Suprapubic skin (tissue), 4 donors: ENCODE measurements around the gene DNAJB14. TPM values are rescaled to one million over a fixed set of nuclear protein-coding genes. Genes with fewer than 3 reads are reported as not detected.

Experiments
- DNase-seq, 2 donors: peaks; one replicate each; pipeline ENCODE4 v3.0.0-alpha.2; 2019; ENCODE audit warnings: low spot score in 2 of 2
- H3K27ac ChIP-seq: fragments of 200-600 bp; sonication (generic); one replicate; pipeline ENCODE4 v1.5.1; 2019
- H3K27me3 ChIP-seq: fragments of 200-600 bp; sonication (generic); one replicate; pipeline ENCODE4 v1.5.1; 2019
- H3K36me3 ChIP-seq: fragments of 200-600 bp; sonication (generic); one replicate; pipeline ENCODE4 v1.5.1; 2019
- H3K4me1 ChIP-seq: fragments of 200-600 bp; sonication (generic); one replicate; pipeline ENCODE4 v1.5.1; 2019
- H3K4me3 ChIP-seq: fragments of 200-600 bp; sonication (generic); one replicate; pipeline ENCODE4 v1.5.1; 2019; ENCODE audit warnings: mild to moderate bottlenecking
- H3K9me3 ChIP-seq: fragments of 200-600 bp; sonication (generic); one replicate; pipeline ENCODE4 v1.5.1; 2019
- CTCF ChIP-seq, 2 donors: fragments of 200-600 bp in 1 of 2; fragments of 450-650 bp in 1 of 2; sonication (generic) in 1 of 2; IDR thresholded peaks; one replicate each; pipeline ENCODE4 v1.5.1; 2016 to 2019; ENCODE audit warnings: antibody characterized with exemption in 2 of 2, mild to moderate bottlenecking in 1 of 2, moderate library complexity in 1 of 2
- EP300 ChIP-seq: sonication (generic); formaldehyde crosslinking; IDR thresholded peaks from one replicate; pipeline ENCODE4 v1.6.1; 2017; ENCODE audit warnings: antibody characterized with exemption
- POLR2A ChIP-seq, 2 donors: fragments of 450-650 bp; IDR thresholded peaks; one replicate each; pipeline ENCODE4 v1.6.1; 2017; ENCODE audit warnings: antibody characterized with exemption in 2 of 2, mild to moderate bottlenecking in 2 of 2, moderate library complexity in 2 of 2
- POLR2AphosphoS5 ChIP-seq, 3 donors: sonication (generic); formaldehyde crosslinking; IDR thresholded peaks; one replicate each; pipeline ENCODE4 v1.6.1; 2017; ENCODE audit warnings: antibody characterized with exemption in 3 of 3
- WGBS: methylation state at CpG from one replicate; pipeline ENCODE4 v1.1.5; 2018; 5-methylcytosine and 5-hydroxymethylcytosine counted together
- total RNA-seq, 4 donors: library from RNA; depleted of rRNA; stranded (reverse); fragments of >200 nt; gene quantifications; one replicate each; pipeline ENCODE4 v1.1.0, GENCODE V29; 2016

The DNAJB14 gene
- total RNA-seq, 4 donors from 2014 or later = 19.4 to 30.9 (median 19.8) TPM

DNA sequence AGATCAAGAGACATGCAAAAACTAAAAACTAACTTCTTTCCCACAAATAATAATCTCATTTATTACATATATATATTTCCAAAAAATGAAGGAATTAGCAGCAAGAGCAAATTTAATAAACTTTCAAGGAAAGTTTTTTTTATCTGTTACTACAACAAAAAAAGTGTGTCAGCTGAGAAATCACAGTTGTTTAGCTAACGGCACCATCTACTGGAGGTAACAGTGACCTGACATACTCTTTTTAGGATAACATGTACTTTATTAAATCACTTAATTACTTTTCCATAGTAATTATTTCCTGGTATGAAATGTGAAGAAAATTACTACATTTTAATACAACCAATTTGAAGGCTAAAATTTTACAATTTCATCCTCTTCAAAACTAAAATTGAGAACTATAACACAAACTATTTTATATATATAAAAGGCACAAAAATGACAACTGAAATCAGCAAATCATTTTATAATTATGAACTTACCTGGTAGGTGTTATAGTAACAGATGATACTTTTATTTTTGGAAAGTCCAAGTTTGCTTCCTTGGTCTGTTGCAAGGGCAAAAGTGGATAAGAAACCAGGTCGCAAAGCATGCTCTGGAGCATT lies 61.3 kb downstream of the DNAJB14 start:
- Histone ChIP-seq H3K9me3 (no peaks in the 10 kb centered on the region), H3K27me3 (no peaks in the 10 kb centered on the region), H3K4me3 (no peak overlapping the region), H3K36me3 (peaks cover 47% of the 10 kb centered on the region), H3K27ac (no peak overlapping the region), H3K4me1 (no peaks in the 10 kb centered on the region)
- TF ChIP-seq POLR2A (IDR thresholded peaks at IDR 0.05) (no peak), CTCF (IDR thresholded peaks at IDR 0.05) (peak in 1 of 2 donors; percentile 6)
- 73% methylated on average over 2 of the region's 2 CpGs for WGBS
- DNase-seq = no peak

DNA sequence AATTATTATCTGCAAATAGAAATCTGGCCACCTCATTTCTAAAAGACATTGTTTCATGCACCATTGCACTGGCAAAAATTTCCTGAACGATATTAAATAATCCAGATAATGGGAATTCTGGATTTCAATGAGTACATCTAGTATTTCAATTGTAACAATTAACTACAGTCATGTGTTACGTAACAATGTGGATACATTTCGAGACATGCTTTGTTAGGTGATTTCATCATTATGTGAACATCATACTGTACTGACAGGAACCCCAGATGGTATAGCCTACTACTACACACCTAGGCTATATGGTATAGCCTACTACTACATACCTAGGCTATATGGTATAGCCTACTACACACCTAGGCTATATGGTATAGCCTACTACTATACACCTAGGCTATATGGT lies 67.0 kb downstream of the DNAJB14 start:
- 84% methylated on average over 3 of the region's 3 CpGs for WGBS
- H3K4me1 ChIP-seq = no peaks in the 10 kb centered on the region
- no peak overlapping the region for H3K4me3 ChIP-seq
- no peak for DNase-seq
- no peaks in the 10 kb centered on the region for H3K27me3 ChIP-seq
- TF ChIP-seq CTCF (IDR thresholded peaks at IDR 0.05) = no peak
- no peak for TF ChIP-seq POLR2A (IDR thresholded peaks at IDR 0.05)
- no peak for TF ChIP-seq EP300
- TF ChIP-seq POLR2AphosphoS5 (IDR thresholded peaks at IDR 0.05) = no peak
- H3K27ac ChIP-seq = no peak overlapping the region
- peaks cover 58% of the 10 kb centered on the region for H3K36me3 ChIP-seq
- no peaks in the 10 kb centered on the region for H3K9me3 ChIP-seq

DNA sequence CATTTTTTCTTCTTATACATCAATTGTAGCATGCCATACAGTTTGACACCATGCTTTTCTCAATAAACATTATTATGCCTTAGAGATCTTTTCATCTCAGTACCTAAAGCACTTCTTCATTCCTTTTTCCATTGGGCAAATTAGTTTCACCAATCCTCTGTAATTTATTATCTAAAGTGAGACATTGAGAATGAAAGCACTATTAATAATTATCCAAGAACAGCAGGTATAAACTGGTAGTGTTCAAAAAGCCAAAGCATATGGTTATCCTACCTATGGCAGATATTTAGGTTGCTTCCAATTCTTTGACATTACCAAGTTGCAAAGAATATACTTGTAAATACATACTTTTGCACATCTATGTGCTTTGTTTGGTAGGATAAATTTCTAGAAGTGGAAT lies 67.8 kb downstream of the DNAJB14 start:
- no peak overlapping the region for H3K27ac ChIP-seq
- no peaks in the 10 kb centered on the region for H3K27me3 ChIP-seq
- no peak for DNase-seq
- TF ChIP-seq POLR2AphosphoS5 (IDR thresholded peaks at IDR 0.05) (no peak), CTCF (IDR thresholded peaks at IDR 0.05) (no peak), POLR2A (IDR thresholded peaks at IDR 0.05) (no peak), EP300 (no peak)
- H3K36me3 ChIP-seq = peaks cover 52% of the 10 kb centered on the region
- H3K4me1 ChIP-seq = no peaks in the 10 kb centered on the region
- H3K4me3 ChIP-seq = no peak overlapping the region
- no peaks in the 10 kb centered on the region for H3K9me3 ChIP-seq

DNA sequence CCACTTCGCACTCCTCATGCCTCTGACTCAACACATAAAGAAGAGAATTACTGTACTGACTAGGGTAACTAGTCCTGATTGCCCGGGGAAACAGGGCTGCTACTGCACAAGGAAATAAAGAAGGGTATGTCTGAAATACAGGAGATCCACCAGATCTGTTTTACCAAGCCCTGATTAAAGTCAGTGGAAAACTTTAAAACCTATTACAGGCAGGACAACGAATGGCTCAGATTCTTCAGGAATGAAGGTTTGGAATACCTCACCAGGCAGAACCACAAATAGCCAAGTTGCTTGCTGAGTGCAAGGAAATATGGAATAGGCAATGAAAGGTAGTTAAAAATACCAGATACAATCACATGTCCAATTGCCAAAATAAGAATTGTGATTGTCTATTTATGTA lies 69.5 kb downstream of the DNAJB14 start:
- Histone ChIP-seq H3K27ac (no peak overlapping the region), H3K4me3 (no peak overlapping the region), H3K9me3 (no peaks in the 10 kb centered on the region), H3K36me3 (peaks cover 42% of the 10 kb centered on the region), H3K4me1 (no peaks in the 10 kb centered on the region), H3K27me3 (no peaks in the 10 kb centered on the region)
- no peak for TF ChIP-seq CTCF (IDR thresholded peaks at IDR 0.05)
- no peak for TF ChIP-seq POLR2AphosphoS5 (IDR thresholded peaks at IDR 0.05)
- TF ChIP-seq POLR2A (IDR thresholded peaks at IDR 0.05) = no peak
- no peak for DNase-seq
- 91% methylated on average over 3 of the region's 3 CpGs for WGBS

- DNase-seq = no peak
- H3K36me3 ChIP-seq = peaks cover 23% of the 10 kb centered on the region
- H3K4me1 ChIP-seq = no peaks in the 10 kb centered on the region
- TF ChIP-seq EP300 (no peak), CTCF (IDR thresholded peaks at IDR 0.05) (no peak), POLR2AphosphoS5 (IDR thresholded peaks at IDR 0.05) (no peak), POLR2A (IDR thresholded peaks at IDR 0.05) (no peak)
- no peaks in the 10 kb centered on the region for H3K27me3 ChIP-seq
- no peak overlapping the region for H3K4me3 ChIP-seq
- H3K27ac ChIP-seq = no peak overlapping the region
- H3K9me3 ChIP-seq = no peaks in the 10 kb centered on the region
Measured at GRCh38 chr4:99875071-99875470, 71.3 kb downstream of the DNAJB14 start.
